Skeletal muscle tissue (tissue), 4 donors: ENCODE data around the gene CDH4. TPM values are rescaled to one million over a fixed set of nuclear protein-coding genes. Genes with fewer than 3 reads are reported as not detected.

Experiments
- H3K27ac ChIP-seq: one replicate; pipeline ENCODE4 v1.7.0; 2013; ENCODE audit warnings: mild to moderate bottlenecking, low read depth, low read length, inconsistent platforms
- H3K27me3 ChIP-seq, 3 donors: one replicate each; pipeline ENCODE4 v1.7.0; 2013; ENCODE audit warnings: low read length in 3 of 3; ENCODE audit not compliant: control insufficient read depth in 3 of 3, insufficient read depth in 3 of 3
- H3K36me3 ChIP-seq, 3 donors: one replicate each; pipeline ENCODE4 v1.7.0; 2013; ENCODE audit warnings: low read length in 3 of 3; ENCODE audit not compliant: control insufficient read depth in 3 of 3, insufficient read depth in 3 of 3
- H3K4me1 ChIP-seq, 3 donors: one replicate each; pipeline ENCODE4 v1.7.0; 2013; ENCODE audit warnings: low read length in 3 of 3, mild to moderate bottlenecking in 3 of 3; ENCODE audit not compliant: control insufficient read depth in 3 of 3, insufficient read depth in 3 of 3
- H3K4me3 ChIP-seq, 3 donors: one replicate each; pipeline ENCODE4 v1.7.0; 2013; ENCODE audit warnings: low read length in 3 of 3
- H3K9ac ChIP-seq, 3 donors: one replicate each; pipeline ENCODE4 v1.7.0; 2013; ENCODE audit warnings: low read length in 3 of 3, mild to moderate bottlenecking in 3 of 3, moderate library complexity in 2 of 3, low read depth in 1 of 3
- H3K9me3 ChIP-seq, 3 donors: one replicate each; pipeline ENCODE4 v1.7.0; 2013; ENCODE audit warnings: low read length in 3 of 3; ENCODE audit not compliant: control insufficient read depth in 3 of 3
- total RNA-seq: library from RNA; depleted of rRNA; stranded (reverse); fragments of >200 nt; gene quantifications from one replicate; pipeline ENCODE4 v1.2.3, GENCODE V29; 2014
- donor health status: Osteomylitis.

Gene CDH4
- total RNA-seq, 1 donor from 2014 or later: 0.52 TPM

DNA sequence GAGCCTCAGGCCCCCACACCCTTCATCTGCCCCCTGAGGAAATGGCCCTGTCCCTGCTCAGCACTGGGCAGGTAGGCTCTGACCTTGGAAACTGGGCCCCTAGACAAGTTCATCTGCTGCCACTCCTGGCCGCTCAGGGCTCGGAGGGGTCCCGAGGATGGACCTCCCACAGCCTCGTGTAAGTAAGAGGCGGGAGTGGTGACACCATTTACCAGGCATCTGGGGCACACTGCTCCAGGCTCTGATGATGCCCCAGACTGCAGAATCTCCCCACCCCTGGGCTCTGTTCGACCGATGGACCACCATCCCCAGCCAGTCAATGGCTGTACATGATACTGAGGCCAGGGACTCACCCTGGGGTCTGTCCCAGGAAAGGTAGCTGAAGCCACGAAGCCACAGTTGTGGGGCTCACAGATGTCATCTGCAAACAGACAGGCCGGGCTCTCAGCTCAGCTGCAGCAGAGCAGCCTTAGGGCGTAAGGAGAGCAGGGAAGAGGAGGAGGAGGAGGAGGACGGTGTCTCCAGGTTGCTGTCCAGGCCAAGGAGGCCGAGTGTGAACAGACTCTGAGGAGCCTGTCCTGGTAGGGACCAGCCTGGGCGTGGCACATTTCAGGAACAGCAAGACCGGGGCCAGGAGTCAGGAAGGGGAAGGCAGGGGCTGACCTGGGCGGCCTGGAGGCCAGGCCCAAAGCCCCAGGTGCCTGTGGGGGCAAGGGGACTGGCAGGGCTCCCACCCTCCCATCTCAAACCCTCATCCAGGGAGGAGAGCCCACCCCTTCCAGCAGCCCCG lies 513.2 kb downstream of the CDH4 start:
- no peak overlapping the region for H3K4me3 ChIP-seq
- H3K4me1 ChIP-seq: no peaks in the 10 kb centered on the region
- no peak overlapping the region for H3K27ac ChIP-seq
- no peak overlapping the region for H3K9ac ChIP-seq
- no peaks in the 10 kb centered on the region for H3K36me3 ChIP-seq
- peaks cover 0 to 24% (median 5%) of the 10 kb centered on the region in 3 donors for H3K27me3 ChIP-seq
- H3K9me3 ChIP-seq: no peaks in the 10 kb centered on the region

DNA sequence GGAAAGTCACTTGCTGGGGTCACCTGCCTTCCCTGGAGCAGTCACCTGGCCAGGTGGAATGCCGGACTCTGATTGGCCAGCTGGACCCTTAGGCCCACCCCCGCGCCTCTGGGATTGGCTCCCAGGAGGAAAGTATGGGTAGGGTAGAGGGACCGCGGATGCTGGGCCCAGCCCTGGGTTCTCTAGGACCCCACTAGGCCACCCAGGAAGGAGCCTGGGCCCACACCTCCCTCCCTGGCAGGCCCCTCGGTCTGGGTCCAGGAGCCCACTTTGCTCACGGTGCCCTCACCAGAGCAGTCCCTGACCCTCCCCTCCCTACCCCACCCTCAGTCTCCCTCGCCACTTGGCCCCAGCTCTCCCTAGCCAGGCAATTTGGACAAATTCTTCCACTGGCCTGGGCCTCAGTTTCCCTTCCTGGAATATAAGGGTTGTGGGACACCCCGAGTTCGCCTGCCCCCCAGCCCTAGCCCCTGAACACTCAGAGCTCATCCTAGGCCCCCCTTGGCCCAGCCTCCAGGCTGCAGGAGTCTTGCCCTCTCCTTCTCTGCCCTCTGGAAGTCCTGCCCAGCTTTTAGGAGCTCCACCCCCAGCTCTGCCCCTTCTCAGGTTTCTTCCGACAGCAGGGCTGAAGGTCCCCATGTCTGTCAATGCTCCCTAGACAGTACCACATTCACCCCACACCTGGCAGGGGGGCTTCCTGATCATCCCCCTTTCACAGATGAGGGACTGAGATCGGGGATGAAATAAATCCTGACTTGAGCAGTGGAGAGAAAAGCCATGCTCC lies 514.0 kb downstream of the CDH4 start:
- H3K27ac ChIP-seq: no peak overlapping the region
- H3K36me3 ChIP-seq: no peaks in the 10 kb centered on the region
- H3K4me1 ChIP-seq: no peaks in the 10 kb centered on the region
- peaks cover 0 to 22% (median 5%) of the 10 kb centered on the region in 3 donors for H3K27me3 ChIP-seq
- no peaks in the 10 kb centered on the region for H3K9me3 ChIP-seq
- no peak overlapping the region for H3K9ac ChIP-seq
- H3K4me3 ChIP-seq: no peak overlapping the region

GRCh38 chr20:61766921-61767610 lies 515.0 kb downstream of the CDH4 start:
- Histone ChIP-seq H3K27me3 (peaks cover 0 to 15% (median 5%) of the 10 kb centered on the region in 3 donors), H3K4me1 (no peaks in the 10 kb centered on the region)

GRCh38 chr20:61767761-61768494 lies 515.9 kb downstream of the CDH4 start:
- no peaks in the 10 kb centered on the region for H3K36me3 ChIP-seq
- no peak overlapping the region for H3K27ac ChIP-seq
- no peak overlapping the region for H3K4me3 ChIP-seq
- H3K27me3 ChIP-seq: peaks cover 0 to 9% (median 5%) of the 10 kb centered on the region in 3 donors
- no peak overlapping the region for H3K9ac ChIP-seq
- no peaks in the 10 kb centered on the region for H3K4me1 ChIP-seq
- no peaks in the 10 kb centered on the region for H3K9me3 ChIP-seq

More at GRCh38 chr20:61766921-61767610, 515.0 kb downstream of the CDH4 start:
- Histone ChIP-seq H3K36me3 (no peaks in the 10 kb centered on the region), H3K9ac (no peak overlapping the region), H3K4me3 (no peak overlapping the region), H3K27ac (no peak overlapping the region), H3K9me3 (no peaks in the 10 kb centered on the region)

DNA sequence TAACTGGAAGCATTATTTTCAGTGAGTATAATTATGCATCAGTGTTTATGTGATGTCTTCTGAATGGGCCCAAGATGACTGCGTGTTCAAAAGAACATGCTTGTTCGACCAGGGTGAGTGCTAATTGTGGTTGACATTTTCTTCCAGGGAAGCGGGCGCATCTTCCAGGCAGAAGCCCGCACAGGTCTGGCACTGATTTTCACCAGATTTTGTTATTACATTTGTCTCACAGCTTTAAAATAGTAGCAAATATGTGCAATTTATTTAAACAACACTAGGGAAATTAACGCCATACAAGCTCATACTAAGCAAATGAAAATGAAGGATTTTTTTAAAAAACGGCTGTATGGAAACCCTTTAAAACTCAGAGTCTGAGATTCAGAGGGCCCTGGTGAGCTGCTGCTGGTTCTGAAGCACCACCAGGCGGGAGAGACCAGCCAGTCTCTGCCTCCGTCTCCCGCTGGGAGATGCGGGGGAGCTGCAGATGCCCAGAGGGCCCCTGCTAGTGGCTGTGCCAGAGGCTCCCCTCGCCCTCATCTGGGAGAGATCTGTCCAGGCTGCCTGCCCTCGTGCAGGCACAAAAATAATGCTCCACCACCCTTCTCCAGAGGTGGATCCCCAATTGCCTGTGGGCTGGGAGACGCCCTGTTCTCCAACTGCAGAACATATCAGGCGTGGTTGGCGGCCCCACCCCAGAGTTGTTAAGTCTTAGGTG lies 516.7 kb downstream of the CDH4 start:
- Histone ChIP-seq H3K4me3 (no peak overlapping the region), H3K9ac (no peak overlapping the region), H3K27me3 (peaks cover 0 to 9% (median 5%) of the 10 kb centered on the region in 3 donors), H3K4me1 (no peaks in the 10 kb centered on the region), H3K36me3 (no peaks in the 10 kb centered on the region), H3K9me3 (no peaks in the 10 kb centered on the region), H3K27ac (no peak overlapping the region)

GRCh38 chr20:61769286-61769832 lies 517.3 kb downstream of the CDH4 start:
- H3K27ac ChIP-seq: no peak overlapping the region
- no peaks in the 10 kb centered on the region for H3K4me1 ChIP-seq
- no peaks in the 10 kb centered on the region for H3K9me3 ChIP-seq
- H3K4me3 ChIP-seq: no peak overlapping the region
- no peak overlapping the region for H3K9ac ChIP-seq
- H3K27me3 ChIP-seq: peaks cover 0 to 9% (median 8%) of the 10 kb centered on the region in 3 donors
- no peaks in the 10 kb centered on the region for H3K36me3 ChIP-seq

DNA sequence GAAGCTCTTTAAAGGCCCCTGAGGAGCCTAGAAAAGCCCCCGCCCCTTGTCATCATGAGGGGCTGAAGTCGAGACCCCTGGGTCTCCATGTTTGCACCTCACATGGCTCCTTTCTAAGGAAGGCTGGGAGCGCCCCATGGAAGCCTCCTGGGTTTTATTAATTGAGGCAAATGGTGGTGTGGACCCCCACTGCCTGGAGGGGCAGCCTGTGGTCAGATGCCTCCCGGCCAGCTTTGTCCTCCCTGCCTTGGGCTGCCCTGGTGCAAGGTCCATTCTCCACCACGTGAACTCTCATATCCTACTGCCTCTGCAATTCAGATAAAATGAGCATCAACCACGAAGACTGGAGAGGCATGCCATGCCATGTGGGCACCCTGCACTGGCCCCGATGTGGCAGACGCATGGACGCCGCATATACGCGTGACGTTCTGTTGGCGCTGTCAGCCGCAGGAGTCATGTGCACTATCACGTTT lies 518.1 kb downstream of the CDH4 start:
- Histone ChIP-seq H3K9ac (no peak overlapping the region), H3K4me1 (no peaks in the 10 kb centered on the region), H3K4me3 (no peak overlapping the region), H3K36me3 (no peaks in the 10 kb centered on the region), H3K9me3 (no peaks in the 10 kb centered on the region), H3K27ac (no peak overlapping the region), H3K27me3 (peaks cover 0 to 5% (median 4%) of the 10 kb centered on the region in 3 donors)

DNA sequence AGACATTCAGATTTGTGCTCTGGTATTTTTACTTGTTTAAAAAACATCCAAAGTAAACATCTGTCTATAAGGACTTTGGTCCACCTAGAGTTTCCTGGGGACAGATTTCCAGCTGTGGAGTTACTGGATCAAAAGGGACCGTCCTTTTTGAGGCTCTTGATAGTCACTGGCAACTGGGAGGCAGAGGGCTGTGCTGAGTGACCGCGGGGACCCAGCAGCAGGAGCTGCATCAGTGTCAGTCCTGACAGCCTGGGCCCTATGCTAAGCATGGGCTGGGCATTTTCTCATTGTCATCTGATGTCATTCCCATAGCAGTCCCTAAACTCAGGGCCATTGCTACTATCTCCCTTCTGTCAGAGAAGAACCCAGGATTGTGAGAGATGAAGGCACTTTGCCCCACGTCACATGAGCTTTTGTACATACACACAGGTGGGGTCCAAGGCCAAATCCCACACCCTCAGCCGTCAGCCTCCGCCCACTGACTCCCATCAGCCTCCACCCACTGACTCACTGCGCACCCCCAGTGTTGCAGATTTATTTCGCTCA lies 519.8 kb downstream of the CDH4 start:
- Histone ChIP-seq H3K4me3 (no peak overlapping the region), H3K36me3 (no peaks in the 10 kb centered on the region), H3K4me1 (no peaks in the 10 kb centered on the region), H3K9me3 (no peaks in the 10 kb centered on the region), H3K27ac (no peak overlapping the region), H3K27me3 (peaks cover 0 to 16% (median 4%) of the 10 kb centered on the region in 3 donors), H3K9ac (no peak overlapping the region)
